Pancreas (tissue), 10 donors: Measurements from ENCODE around the gene ADRM1. TPM values are rescaled to one million over a fixed set of nuclear protein-coding genes. Genes with fewer than 3 reads are reported as not detected.
A peak's percentile ranks its signal among the peaks of the same experiment; 100 is the strongest.

ENCODE experiments used
- ATAC-seq, 4 donors: fragments of 200-7000 bp; cut with Tn5 transposase; one replicate each; pipeline versions ENCODE4 v1.8.0 to v1.9.1; 2020; ENCODE audit warnings: mild to moderate bottlenecking in 4 of 4, moderate library complexity in 4 of 4
- DNase-seq, 6 donors: peaks; one replicate each; pipeline ENCODE4 v3.0.0-alpha.2; 2020
- FAIRE-seq: peaks from 2 replicates; lab custom pipeline; 2012; peaks lifted over from hg19 to GRCh38; lab: Jason Lieb, UNC
- H3K27ac ChIP-seq, 4 donors: fragments of 200-600 bp; sonication (generic); 1 replicate in 3 of 4; 2 replicates in 1 of 4; pipeline versions ENCODE4 v1.5.0 to v1.8.0; 2020
- H3K27me3 ChIP-seq, 4 donors: fragments of 200-600 bp; one replicate each; pipeline ENCODE4 v1.8.0; 2021
- H3K36me3 ChIP-seq, 3 donors: fragments of 200-600 bp; sonication (generic) in 1 of 3; one replicate each; pipeline versions ENCODE4 v1.5.0 to v1.8.0; 2020 to 2021
- H3K4me1 ChIP-seq, 3 donors: fragments of 200-600 bp; one replicate each; pipeline ENCODE4 v1.8.0; 2021
- H3K4me3 ChIP-seq, 4 donors: fragments of 200-600 bp; sonication (generic) in 2 of 4; one replicate each; pipeline versions ENCODE4 v1.5.0 to v1.8.0; 2020 to 2021
- H3K9me3 ChIP-seq, 4 donors: fragments of 200-600 bp; one replicate each; pipeline ENCODE4 v1.8.0; 2021
- WGBS, 2 donors: extraction: QIAGEN DNeasy Blood & Tissue Kit; methylation state at CpG; one replicate each; pipeline ENCODE4 v1.1.7; 2013; 5-methylcytosine and 5-hydroxymethylcytosine counted together
- intact Hi-C, 3 donors: fragments of 100-400 bp; cut with DNase I; formaldehyde crosslinking; loops; one replicate each; pipeline versions ENCODE4 v1.11.1 to v1.14.2; 2022
- polyA plus RNA-seq, 2 donors: library from polyadenylated mRNA; stranded (reverse); fragments of 200-250 nt; gene quantifications; one replicate each; pipeline ENCODE4 v1.2.3, GENCODE V29; 2013
- total RNA-seq, 6 donors: library from RNA; stranded (reverse); fragmentation: NEBNext Ultra II Directional in 4 of 6; extraction: Animal tissue kit (Norgen Biotek cat#: 25700) in 4 of 6; gene quantifications; one replicate each; pipeline versions ENCODE4 v1.2.1 to v1.2.4, GENCODE V29; 2021 to 2023
- TF ChIP-seq, protein P1 (sequence below), 4 donors: fragments of 200-600 bp; sonication (generic) in 3 of 4; IDR thresholded peaks; one replicate each; pipeline versions ENCODE4 v1.5.0 to v1.8.0; 2021; ENCODE audit warnings: antibody characterized with exemption in 4 of 4
- donor health status: healthy with polysubstance abuse.
- donor health status: DM: no; HTN: no; CAD: no; lungs with moderate emphysema.
- donor health status: DM: no; HTN: no; CAD: no.
- donor health status: control.
- donor health status: control.
- donor health status: Bipolar disorder and iron deficiency.
- donor health status: DM: yes; HTN: yes; CAD: no.
- donor health status: DM: no; HTN: no; CAD: no.
- donor health status: DM: no; HTN: no; CAD: no.
- donor health status: DM: yes; HTN: yes; CAD: no.

The ADRM1 gene, protein sequence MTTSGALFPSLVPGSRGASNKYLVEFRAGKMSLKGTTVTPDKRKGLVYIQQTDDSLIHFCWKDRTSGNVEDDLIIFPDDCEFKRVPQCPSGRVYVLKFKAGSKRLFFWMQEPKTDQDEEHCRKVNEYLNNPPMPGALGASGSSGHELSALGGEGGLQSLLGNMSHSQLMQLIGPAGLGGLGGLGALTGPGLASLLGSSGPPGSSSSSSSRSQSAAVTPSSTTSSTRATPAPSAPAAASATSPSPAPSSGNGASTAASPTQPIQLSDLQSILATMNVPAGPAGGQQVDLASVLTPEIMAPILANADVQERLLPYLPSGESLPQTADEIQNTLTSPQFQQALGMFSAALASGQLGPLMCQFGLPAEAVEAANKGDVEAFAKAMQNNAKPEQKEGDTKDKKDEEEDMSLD
- total RNA-seq: 10 to 100 TPM; 33.3 to 76.0 (median 36.5) TPM
- polyA plus RNA-seq: 10 to 100 TPM; 61.9 to 74.8 TPM

- WGBS, 2 donors: 0 to 1% methylated on average over 42 to 81 of the region's 81 CpGs
- intact Hi-C loops: no loop called here
- FAIRE-seq: no peak
- H3K4me3 ChIP-seq: peak within 1 kb of the TSS; percentile 59 to 94 (median 87)
- ATAC-seq: peak; percentile 83 to 92 (median 84)
- H3K36me3 ChIP-seq: peaks cover 2 to 18% (median 12%) of the 10 kb centered on the region in 3 donors
- peak within 1 kb of the TSS; percentile 95 to 98 (median 96) for H3K27ac ChIP-seq
- peak; percentile 94 to 98 (median 98) for DNase-seq
- peaks cover 20 to 29% (median 23%) of the 10 kb centered on the region in 3 donors for H3K4me1 ChIP-seq
- H3K27me3 ChIP-seq: no peaks in the 10 kb centered on the region
- H3K9me3 ChIP-seq: no peaks in the 10 kb centered on the region
- TF ChIP-seq, protein P1, sequence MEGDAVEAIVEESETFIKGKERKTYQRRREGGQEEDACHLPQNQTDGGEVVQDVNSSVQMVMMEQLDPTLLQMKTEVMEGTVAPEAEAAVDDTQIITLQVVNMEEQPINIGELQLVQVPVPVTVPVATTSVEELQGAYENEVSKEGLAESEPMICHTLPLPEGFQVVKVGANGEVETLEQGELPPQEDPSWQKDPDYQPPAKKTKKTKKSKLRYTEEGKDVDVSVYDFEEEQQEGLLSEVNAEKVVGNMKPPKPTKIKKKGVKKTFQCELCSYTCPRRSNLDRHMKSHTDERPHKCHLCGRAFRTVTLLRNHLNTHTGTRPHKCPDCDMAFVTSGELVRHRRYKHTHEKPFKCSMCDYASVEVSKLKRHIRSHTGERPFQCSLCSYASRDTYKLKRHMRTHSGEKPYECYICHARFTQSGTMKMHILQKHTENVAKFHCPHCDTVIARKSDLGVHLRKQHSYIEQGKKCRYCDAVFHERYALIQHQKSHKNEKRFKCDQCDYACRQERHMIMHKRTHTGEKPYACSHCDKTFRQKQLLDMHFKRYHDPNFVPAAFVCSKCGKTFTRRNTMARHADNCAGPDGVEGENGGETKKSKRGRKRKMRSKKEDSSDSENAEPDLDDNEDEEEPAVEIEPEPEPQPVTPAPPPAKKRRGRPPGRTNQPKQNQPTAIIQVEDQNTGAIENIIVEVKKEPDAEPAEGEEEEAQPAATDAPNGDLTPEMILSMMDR (IDR thresholded peaks at IDR 0.05): peak; percentile 81 to 97 (median 93)
Measured at GRCh38 chr20:62302341-62303061, at the start of gene ADRM1. Gene ADRM1, plus strand, starts transcription at chr20:62302997. Its CDS starts 572 bp downstream, at chr20:62303569.

GRCh38 chr20:62253398-62253797 lies 49.4 kb upstream of the ADRM1 start:
- H3K27me3 ChIP-seq: no peaks in the 10 kb centered on the region
- H3K9me3 ChIP-seq: no peaks in the 10 kb centered on the region
- WGBS, 2 donors: 85 to 90% methylated on average over 6 of the region's 6 CpGs
- no peak overlapping the region for H3K27ac ChIP-seq
- H3K36me3 ChIP-seq: peaks cover 0 to 13% (median 7%) of the 10 kb centered on the region in 3 donors
- ATAC-seq: no peak
- H3K4me3 ChIP-seq: no peak overlapping the region
- intact Hi-C loops: no loop called here
- TF ChIP-seq, protein P1 (IDR thresholded peaks at IDR 0.05): no peak
- peak in 1 of 6 donors; percentile 7 for DNase-seq
- H3K4me1 ChIP-seq: peaks cover 0 to 3% (median 0%) of the 10 kb centered on the region in 3 donors
- no peak for FAIRE-seq

DNA sequence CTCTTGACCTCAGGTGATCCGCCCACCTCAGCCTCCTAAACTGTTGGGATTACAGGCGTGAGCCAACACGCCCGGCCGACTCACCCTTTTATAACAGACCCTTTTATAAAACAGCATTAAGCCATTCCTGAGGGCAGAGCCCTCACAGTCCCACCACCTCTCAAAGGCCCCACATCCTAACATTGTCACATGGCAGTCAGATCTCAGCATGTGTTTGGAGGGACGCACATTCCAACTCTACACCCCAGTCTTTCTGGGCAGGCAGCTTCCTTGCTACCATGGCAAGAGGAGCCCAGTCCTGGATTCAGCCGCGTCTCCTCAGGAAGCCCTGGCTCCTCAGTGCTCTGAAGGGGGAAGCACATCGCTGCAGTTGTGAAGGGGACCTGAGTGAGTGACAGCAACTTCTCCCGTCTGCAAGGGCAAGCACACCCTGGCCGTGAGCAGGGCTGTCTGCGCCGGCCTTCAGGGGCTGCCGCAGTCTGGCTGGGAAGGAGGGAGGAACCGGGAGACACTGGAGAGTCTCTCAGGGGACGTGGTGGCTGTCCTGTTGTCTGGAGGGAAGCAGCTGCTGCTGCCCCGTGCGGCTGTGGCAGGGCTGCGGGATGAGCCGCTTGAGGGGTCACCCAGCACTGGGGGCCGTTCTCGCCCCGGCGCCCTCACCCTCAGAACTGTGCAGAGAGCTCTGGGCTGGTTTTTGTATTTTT lies 48.6 kb upstream of the ADRM1 start:
- TF ChIP-seq, protein P1 (IDR thresholded peaks at IDR 0.05): no peak
- H3K4me3 ChIP-seq: no peak overlapping the region
- no peak for ATAC-seq
- no peaks in the 10 kb centered on the region for H3K9me3 ChIP-seq
- no peak overlapping the region for H3K27ac ChIP-seq
- DNase-seq: peak in 2 of 6 donors; percentile 14 to 34
- H3K4me1 ChIP-seq: peaks cover 0 to 3% (median 0%) of the 10 kb centered on the region in 3 donors
- no peak for FAIRE-seq
- intact Hi-C loops: no loop called here
- no peaks in the 10 kb centered on the region for H3K27me3 ChIP-seq
- peaks cover 0 to 17% (median 7%) of the 10 kb centered on the region in 3 donors for H3K36me3 ChIP-seq
- WGBS, 2 donors: 81 to 83% methylated on average over 24 of the region's 24 CpGs

DNA sequence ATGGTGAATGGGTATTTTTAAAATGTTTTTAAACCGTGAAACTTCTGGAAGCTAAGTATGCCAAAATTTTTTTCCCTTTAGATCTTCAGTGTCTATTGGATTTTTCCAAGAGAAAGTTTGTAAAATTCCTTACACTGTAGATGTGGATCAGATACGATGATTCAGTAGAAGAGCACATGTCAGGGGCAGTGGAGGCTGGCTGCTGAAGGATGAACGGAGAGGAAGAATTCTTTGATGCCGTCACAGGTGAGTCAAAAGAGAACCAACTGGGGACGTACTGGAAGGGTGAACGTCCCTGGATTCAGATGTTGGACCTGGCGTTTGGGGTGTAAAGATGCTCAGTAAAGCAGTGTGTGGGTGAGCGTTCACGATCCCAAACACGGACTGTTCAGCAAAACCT lies 46.8 kb upstream of the ADRM1 start:
- intact Hi-C loops: no loop called here
- H3K9me3 ChIP-seq: no peaks in the 10 kb centered on the region
- no peaks in the 10 kb centered on the region for H3K4me1 ChIP-seq
- H3K27me3 ChIP-seq: no peaks in the 10 kb centered on the region
- TF ChIP-seq, protein P1 (IDR thresholded peaks at IDR 0.05): no peak
- no peak overlapping the region for H3K27ac ChIP-seq
- DNase-seq: no peak
- H3K36me3 ChIP-seq: peaks cover 0 to 30% (median 12%) of the 10 kb centered on the region in 3 donors
- 86 to 91% methylated on average over 10 of the region's 10 CpGs for WGBS, 2 donors
- no peak for FAIRE-seq
- no peak for ATAC-seq
- H3K4me3 ChIP-seq: no peak overlapping the region
